ENCODE data around the gene CHRND. TPM values are rescaled to one million over a fixed set of nuclear protein-coding genes. Genes with fewer than 3 reads are reported as not detected.
"Not testable (repeated sequence)": the region's sequence is repeated elsewhere in the genome, so short reads cannot be mapped to it uniquely, and the experiment has no call there.

The CHRND gene
- total RNA-seq, 1 experiment from 2014 or later, result not detected

- DNase-seq (ENCODE audit: low spot score), result no peak
Measured at GRCh38 chr2:232525199-232525598, 761 bp upstream of the CHRND start.

- DNase-seq (ENCODE audit: low spot score), result no peak
Measured at GRCh38 chr2:232526372-232526941, 497 bp downstream of the CHRND start.

GRCh38 chr2:232527905-232528470, 2.0 kb downstream of the CHRND start:
- DNase-seq (ENCODE audit: low spot score), result no peak

GRCh38 chr2:232528746-232529460, 2.9 kb downstream of the CHRND start:
- DNase-seq (ENCODE audit: low spot score), result peak; percentile 30

GRCh38 chr2:232529806-232530547, 4.0 kb downstream of the CHRND start:
- DNase-seq (ENCODE audit: low spot score), result no peak

GRCh38 chr2:232530626-232531260, 4.8 kb downstream of the CHRND start:
- DNase-seq (ENCODE audit: low spot score), result no peak

GRCh38 chr2:232532419-232532818, 6.5 kb downstream of the CHRND start:
- DNase-seq (ENCODE audit: low spot score), result no peak

GRCh38 chr2:232532821-232533220, 6.9 kb downstream of the CHRND start:
- DNase-seq (ENCODE audit: low spot score), result not testable (repeated sequence)

GRCh38 chr2:232533944-232534710, 8.2 kb downstream of the CHRND start:
- DNase-seq (ENCODE audit: low spot score), result no peak

- DNase-seq (ENCODE audit: low spot score), result no peak
Measured at GRCh38 chr2:232534940-232535651, 9.1 kb downstream of the CHRND start.

- DNase-seq (ENCODE audit: low spot score), result no peak
Measured at GRCh38 chr2:232535761-232536530, 10.0 kb downstream of the CHRND start.

- DNase-seq (ENCODE audit: low spot score), result no peak
Measured at GRCh38 chr2:232537079-232537478, 11.1 kb downstream of the CHRND start.

- DNase-seq (ENCODE audit: low spot score), result no peak
Measured at GRCh38 chr2:232537499-232537898, 11.5 kb downstream of the CHRND start.

- DNase-seq (ENCODE audit: low spot score), result no peak
Measured at GRCh38 chr2:232538671-232539070, 12.7 kb downstream of the CHRND start.

GRCh38 chr2:232539298-232540231, 13.6 kb downstream of the CHRND start, which contains the start of gene CHRNG:
TSS of gene CHRNG (plus strand) at chr2:232539692. CDS start at chr2:232539748, 56 bp downstream.
- no peak for DNase-seq (ENCODE audit: low spot score)

- DNase-seq (ENCODE audit: low spot score), result no peak
Measured at GRCh38 chr2:232540441-232541041, 14.6 kb downstream of the CHRND start.

GRCh38 chr2:232541195-232541960, 15.4 kb downstream of the CHRND start:
- DNase-seq (ENCODE audit: low spot score), result no peak
